ENCODE data around the gene ASIC2. TPM values are rescaled to one million over a fixed set of nuclear protein-coding genes. Genes with fewer than 3 reads are reported as not detected.

Gene ASIC2
- total RNA-seq, 2 experiments from 2014 or later = not detected

DNA sequence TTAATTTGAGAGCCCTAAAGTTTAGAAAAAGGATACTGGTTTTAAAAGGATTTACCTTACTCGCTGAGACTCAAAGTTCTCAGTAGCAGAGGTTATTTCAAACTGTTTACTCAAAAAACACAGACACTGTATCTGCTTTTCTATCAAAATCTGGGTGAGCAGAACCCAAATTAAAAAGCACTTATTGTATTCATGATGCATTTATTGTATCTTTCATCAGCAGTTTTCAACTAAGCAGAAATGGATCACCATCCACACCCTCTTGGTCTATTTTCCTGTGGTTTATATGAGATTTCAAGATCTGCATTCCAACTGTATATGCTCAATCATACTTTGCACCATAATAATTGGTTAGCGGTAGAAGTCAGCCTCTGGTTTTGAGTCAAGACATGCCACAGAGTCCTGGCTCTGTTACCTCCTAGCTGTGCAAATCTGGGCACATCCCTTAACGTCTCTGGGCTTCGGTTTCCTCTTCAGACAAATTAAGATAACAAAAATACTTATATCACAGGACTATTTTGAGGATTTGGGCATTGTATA is 109.5 kb downstream of the ASIC2 start:
- Mint-ChIP-seq H3K4me3 (no peak overlapping the region), H3K9me3 (no peaks in the 10 kb centered on the region), H3K27me3 (peaks cover 24% of the 10 kb centered on the region), H3K4me1 (no peaks in the 10 kb centered on the region), H3K36me3 (no peaks in the 10 kb centered on the region), H3K27ac (no peak overlapping the region)
- no peak for DNase-seq

DNA sequence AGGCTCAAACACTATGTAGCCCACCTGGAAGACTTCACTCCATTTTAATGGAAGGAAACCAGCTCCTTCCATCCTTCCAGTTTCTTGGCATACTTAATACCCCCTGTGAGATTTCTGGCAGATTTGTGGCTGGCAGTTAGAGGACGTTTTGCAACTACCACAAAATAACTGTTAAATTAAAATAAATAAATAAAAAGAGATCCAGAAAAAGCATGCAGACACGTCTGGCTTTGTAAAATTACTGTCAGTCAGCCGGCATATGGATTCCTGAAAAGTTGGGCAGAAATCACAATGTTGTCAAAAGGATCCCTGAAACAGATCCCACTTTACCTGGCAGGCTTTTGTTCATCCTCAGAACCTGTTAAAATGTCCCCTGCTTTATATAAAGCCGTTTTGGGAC is 113.9 kb downstream of the ASIC2 start:
- Mint-ChIP-seq H3K27me3 (peaks cover 16% of the 10 kb centered on the region), H3K36me3 (no peaks in the 10 kb centered on the region), H3K9me3 (no peaks in the 10 kb centered on the region), H3K27ac (no peak overlapping the region), H3K4me1 (no peaks in the 10 kb centered on the region), H3K4me3 (no peak overlapping the region)
- DNase-seq = no peak

DNA sequence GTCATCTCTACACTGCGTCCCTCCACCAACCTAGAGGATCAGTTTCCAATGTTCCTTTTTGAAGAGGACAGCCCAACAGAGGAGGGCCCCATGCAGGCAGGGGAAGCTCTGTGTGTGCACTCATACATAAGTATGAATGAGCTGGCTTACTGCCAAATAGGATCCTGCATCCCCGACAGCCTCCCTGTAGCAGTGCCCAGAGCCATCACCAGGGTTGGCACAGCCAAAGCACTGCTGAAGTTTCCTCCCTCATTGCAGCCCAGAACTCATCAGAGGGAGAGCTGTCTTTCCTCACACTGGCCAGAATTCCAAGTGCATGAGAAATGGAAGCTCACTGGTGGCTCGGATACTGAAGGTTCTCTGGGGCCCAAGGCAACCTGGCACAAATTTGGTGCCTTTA is 114.4 kb downstream of the ASIC2 start:
- Mint-ChIP-seq H3K4me1 (no peaks in the 10 kb centered on the region), H3K27ac (no peak overlapping the region), H3K27me3 (peaks cover 15% of the 10 kb centered on the region), H3K4me3 (no peak overlapping the region), H3K36me3 (no peaks in the 10 kb centered on the region), H3K9me3 (no peaks in the 10 kb centered on the region)
- no peak for DNase-seq

DNA sequence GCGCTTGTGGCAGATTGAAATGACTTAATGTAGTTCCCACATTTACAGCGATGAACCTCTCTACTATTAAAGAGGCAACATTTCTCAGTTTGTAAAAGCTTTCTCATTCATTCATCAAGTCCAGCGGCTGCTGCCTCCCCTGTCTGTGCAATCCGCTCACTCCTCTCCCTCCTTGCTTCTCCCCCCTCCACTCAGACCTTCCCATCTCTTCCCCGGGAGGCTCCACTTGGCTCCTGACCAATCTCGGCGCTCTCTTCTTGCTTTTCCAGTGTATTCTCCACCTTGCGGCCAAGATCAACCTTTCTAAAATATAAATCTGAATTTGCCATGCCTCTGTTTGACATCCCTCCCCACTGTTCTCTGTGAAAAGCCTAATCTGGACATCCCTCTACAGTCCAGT is 117.5 kb downstream of the ASIC2 start:
- no peak for DNase-seq
- Mint-ChIP-seq H3K4me1 (no peaks in the 10 kb centered on the region), H3K36me3 (no peaks in the 10 kb centered on the region), H3K9me3 (no peaks in the 10 kb centered on the region), H3K27me3 (peaks cover 12% of the 10 kb centered on the region), H3K4me3 (no peak overlapping the region), H3K27ac (no peak overlapping the region)

DNA sequence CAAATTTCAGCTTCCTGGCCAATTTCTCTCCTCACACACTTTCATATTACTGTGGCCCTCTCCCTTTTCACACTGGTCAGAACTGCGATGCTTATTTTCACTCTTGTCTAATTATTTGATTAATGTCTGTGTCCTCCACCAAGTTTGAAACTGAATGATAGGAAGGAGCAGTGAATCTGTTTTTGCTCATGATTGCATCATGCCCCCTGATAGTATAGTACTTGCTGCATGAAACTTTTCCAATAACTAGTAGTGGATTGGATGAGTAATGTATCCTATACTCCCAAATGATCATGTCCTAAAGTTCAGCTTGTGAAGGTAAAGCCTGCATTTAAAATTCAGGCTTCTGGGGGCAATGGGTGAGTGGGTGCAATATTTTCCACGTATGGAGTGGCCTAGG is 121.2 kb downstream of the ASIC2 start:
- H3K27me3 Mint-ChIP-seq = peaks cover 8% of the 10 kb centered on the region
- H3K9me3 Mint-ChIP-seq = no peaks in the 10 kb centered on the region
- no peak for DNase-seq
- H3K36me3 Mint-ChIP-seq = no peaks in the 10 kb centered on the region
- H3K27ac Mint-ChIP-seq = no peak overlapping the region
- H3K4me1 Mint-ChIP-seq = no peaks in the 10 kb centered on the region
- H3K4me3 Mint-ChIP-seq = no peak overlapping the region

DNA sequence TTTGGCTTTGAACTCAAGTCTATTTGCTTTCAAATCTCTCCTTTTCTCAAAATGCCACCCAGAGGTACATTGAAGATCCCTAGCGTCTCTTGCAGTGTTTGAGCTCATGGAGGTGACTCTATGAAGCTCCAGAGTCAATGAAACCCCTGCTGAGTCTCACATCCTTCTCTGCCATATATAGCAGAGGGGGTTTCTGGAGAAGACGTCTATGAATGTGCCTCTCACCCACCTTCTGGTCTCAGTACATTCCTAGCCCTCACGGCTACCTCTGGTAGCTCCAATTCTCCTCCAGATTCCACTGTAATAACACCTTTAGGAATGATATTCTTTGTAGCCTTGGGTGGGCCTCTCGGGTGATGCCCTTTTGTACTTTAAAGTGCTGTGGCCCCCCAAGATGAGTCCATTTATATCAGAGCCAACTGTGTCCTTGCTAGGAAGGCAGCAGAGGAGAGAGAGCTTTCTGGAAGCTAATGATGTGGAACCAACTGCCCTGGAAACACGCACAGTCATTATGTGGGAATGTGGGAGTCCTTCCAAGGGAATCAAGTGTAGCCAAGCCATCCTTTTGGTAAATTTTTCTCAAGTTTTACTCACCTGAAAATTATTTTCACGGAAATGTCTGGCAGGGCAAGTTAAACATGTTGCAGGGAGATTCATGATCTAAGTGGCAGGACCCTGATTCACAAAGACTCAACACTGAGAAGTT is 123.4 kb downstream of the ASIC2 start:
- H3K9me3 Mint-ChIP-seq = no peaks in the 10 kb centered on the region
- no peak for DNase-seq
- H3K4me3 Mint-ChIP-seq = no peak overlapping the region
- no peaks in the 10 kb centered on the region for H3K36me3 Mint-ChIP-seq
- peaks cover 5% of the 10 kb centered on the region for H3K27me3 Mint-ChIP-seq
- H3K27ac Mint-ChIP-seq = no peak overlapping the region
- H3K4me1 Mint-ChIP-seq = no peaks in the 10 kb centered on the region

DNA sequence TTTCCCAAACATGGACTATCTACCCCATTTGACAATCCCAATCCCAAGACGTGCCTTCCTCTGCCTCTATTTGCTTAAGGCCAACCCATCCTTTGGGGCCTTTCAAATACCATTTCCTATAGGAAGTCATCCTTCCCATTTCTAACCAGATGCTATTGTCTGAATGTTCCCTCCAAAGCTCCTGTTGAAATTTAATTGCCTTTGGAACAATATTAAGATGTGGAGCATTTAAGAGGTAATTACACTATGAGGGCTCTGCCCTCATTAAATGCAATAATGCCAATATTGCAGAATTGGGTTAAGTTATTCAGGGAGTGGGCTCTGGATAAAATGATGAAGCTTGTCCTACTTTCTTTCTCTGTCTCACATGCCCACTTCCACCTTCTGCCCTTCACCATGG is 125.4 kb downstream of the ASIC2 start:
- Mint-ChIP-seq H3K27ac (no peak overlapping the region), H3K4me1 (no peaks in the 10 kb centered on the region), H3K4me3 (no peak overlapping the region), H3K27me3 (peaks cover 10% of the 10 kb centered on the region), H3K36me3 (no peaks in the 10 kb centered on the region), H3K9me3 (no peaks in the 10 kb centered on the region)
- no peak for DNase-seq

DNA sequence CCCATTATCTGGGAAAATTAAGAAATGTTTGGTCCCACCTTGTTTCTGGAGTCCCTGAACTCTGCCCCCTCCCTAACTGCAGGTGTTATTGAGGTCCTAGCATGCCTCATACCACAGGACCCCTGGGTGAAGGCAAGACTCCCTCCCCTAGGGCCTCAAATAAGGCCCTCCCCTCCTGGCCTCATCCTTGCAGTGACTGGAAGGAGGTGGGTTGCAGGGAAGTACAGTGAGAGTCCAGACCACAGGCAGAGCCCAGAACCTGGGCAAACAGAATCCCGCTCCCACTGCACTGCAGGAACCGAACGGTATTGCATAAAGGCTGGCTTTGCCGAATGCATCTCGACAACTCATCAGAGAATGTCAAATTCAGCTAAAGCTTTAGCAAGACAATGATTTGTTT is 126.6 kb downstream of the ASIC2 start:
- no peak overlapping the region for H3K4me3 Mint-ChIP-seq

DNA sequence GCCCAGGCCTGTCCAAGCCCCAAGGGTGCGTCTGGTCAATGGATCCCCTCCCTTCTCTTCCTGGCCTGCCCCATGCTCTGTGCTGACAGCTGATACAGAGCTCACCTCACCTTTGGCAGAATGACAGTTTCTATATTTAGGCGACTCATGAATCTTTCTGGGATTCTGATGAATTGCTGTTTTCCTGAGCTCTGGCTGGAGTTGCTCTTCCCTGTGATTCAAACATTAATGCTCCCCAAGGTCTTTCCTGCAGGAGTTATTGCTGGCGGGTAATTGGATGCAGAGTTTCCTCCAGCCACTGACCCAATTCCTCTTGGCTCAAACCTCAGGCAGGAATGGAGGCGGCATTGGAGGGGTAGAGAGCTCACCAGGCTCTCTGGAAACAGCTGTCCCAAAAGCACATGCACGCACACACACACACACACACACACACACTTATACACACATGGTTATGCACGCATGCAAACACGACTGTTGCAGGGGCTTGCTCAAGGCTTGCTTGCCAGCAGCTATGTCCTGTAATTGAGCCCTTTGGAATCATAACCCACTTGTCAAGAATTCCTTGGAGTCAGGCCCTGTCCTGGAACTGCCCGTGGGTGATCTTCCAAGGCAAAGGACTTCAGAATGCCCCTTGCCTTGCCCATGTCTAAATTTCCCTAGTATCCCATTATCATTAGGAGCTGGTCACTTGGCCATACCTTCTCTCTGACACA is 128.8 kb downstream of the ASIC2 start:
- H3K4me3 Mint-ChIP-seq = no peak overlapping the region
- no peaks in the 10 kb centered on the region for H3K9me3 Mint-ChIP-seq
- no peak for DNase-seq
- H3K36me3 Mint-ChIP-seq = no peaks in the 10 kb centered on the region
- no peaks in the 10 kb centered on the region for H3K4me1 Mint-ChIP-seq
- H3K27ac Mint-ChIP-seq = no peak overlapping the region
- peaks cover 10% of the 10 kb centered on the region for H3K27me3 Mint-ChIP-seq

More for the DNA sequence above, 126.6 kb downstream of the ASIC2 start:
- Mint-ChIP-seq H3K9me3 (no peaks in the 10 kb centered on the region), H3K27me3 (peaks cover 10% of the 10 kb centered on the region), H3K36me3 (no peaks in the 10 kb centered on the region), H3K27ac (no peak overlapping the region), H3K4me1 (no peaks in the 10 kb centered on the region)
- DNase-seq = no peak

DNA sequence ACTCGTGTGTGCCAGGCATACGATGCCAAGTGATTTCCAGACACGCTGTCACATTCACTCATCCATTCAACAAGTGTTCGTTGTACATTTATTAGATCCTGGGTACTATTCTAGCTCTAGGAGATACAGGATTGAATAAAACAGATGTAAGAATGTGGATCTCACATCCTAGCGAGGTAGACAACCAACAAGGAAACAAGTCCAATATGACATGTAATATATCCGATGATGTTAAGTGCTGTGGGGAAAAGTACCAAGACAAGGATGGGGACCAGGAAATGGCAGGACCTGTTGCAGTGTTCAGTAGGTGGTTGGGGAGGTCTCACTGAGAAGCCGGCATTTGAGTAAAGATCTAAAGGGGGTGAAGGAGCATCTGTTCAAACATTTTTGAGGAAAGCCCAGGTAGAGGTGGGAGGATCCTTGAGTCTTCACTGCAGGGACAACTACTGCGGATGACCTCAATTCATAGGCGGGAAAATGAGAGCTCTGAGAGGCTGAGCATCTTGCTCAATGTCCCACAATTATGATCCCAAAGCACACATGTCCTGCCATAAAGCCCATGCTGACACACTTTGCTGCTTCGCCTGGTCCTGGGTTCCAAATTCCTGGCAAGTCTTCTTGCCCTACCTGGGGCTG is 129.4 kb downstream of the ASIC2 start:
- H3K27me3 Mint-ChIP-seq = peaks cover 10% of the 10 kb centered on the region
- no peak overlapping the region for H3K4me3 Mint-ChIP-seq
- DNase-seq = no peak
- H3K4me1 Mint-ChIP-seq = no peaks in the 10 kb centered on the region
- no peaks in the 10 kb centered on the region for H3K9me3 Mint-ChIP-seq
- H3K36me3 Mint-ChIP-seq = no peaks in the 10 kb centered on the region
- no peak overlapping the region for H3K27ac Mint-ChIP-seq

DNA sequence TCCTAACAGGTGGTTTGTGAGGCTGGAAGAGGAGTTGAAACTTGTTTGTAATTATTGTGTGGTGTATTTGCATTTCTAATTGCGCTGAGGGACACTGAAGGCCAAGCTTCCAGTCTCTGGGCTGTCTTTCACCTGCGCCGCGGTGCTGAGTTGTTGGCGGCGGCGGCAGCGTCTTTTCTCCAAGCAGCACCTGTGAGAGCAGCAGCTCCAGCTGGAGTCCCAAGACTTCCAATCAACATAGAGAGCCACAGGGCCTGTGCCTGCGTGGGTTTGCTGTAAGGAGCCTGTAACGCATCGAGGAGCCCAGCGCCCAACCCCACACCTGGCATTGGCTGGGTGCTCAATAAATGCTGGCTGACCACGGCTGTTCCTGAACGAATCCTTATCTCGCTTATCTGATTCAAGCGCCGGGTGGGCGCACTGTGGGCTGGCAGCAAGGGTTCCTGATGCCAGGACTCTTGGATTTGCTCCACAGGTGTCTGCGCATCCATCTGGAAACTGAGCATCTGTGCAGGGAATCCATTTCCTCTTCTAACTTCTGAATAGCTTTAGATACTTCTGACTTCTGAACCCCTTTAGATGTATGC is 138.1 kb downstream of the ASIC2 start:
- H3K36me3 Mint-ChIP-seq = no peaks in the 10 kb centered on the region
- H3K27me3 Mint-ChIP-seq = peaks cover 3% of the 10 kb centered on the region
- no peaks in the 10 kb centered on the region for H3K4me1 Mint-ChIP-seq
- H3K4me3 Mint-ChIP-seq = no peak overlapping the region
- DNase-seq = no peak
- no peaks in the 10 kb centered on the region for H3K9me3 Mint-ChIP-seq
- no peak overlapping the region for H3K27ac Mint-ChIP-seq

DNA sequence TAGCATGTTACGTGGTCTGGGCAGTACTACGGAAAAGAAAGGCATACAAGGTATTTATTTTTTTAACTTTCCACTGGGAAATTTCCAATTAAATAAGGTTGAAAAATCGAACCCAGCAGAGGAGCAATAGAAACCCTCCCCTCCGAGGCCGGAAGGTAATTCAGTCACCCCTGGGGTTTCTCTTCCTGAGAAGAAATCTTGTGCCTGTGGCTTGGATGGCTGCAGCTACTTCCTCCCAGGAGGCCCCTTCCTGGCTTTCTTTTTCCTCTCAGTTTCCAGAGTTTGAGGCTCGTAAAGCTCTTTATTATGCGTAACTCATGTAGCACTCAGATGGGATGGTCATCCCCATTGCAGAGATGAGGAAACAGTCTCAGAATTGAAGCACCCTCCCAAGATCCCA is 140.3 kb downstream of the ASIC2 start:
- H3K27me3 Mint-ChIP-seq = peaks cover 8% of the 10 kb centered on the region
- H3K36me3 Mint-ChIP-seq = no peaks in the 10 kb centered on the region
- no peak overlapping the region for H3K27ac Mint-ChIP-seq
- no peaks in the 10 kb centered on the region for H3K4me1 Mint-ChIP-seq
- DNase-seq = no peak
- no peaks in the 10 kb centered on the region for H3K9me3 Mint-ChIP-seq
- no peak overlapping the region for H3K4me3 Mint-ChIP-seq

DNA sequence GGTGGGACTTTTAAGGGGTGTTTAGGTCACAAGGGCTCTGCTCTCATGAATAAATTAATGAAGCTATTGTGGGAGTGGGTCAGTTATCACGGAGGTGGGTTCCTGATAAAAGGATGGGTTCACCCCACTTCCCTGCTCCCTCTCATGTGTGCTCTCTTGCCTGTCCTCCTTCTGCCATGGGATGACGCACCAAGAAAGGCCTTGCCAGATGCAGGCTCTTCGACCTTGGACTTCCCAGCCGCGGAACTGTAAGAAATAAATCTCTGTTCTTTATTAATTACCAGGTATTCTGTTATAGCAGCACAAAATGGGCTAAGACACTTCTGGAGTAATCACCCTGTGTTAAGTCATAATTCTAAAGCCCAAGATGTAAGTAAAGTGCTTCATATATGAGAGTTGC is 141.5 kb downstream of the ASIC2 start:
- Mint-ChIP-seq H3K4me1 (no peaks in the 10 kb centered on the region), H3K4me3 (no peak overlapping the region), H3K27me3 (peaks cover 13% of the 10 kb centered on the region), H3K9me3 (no peaks in the 10 kb centered on the region), H3K36me3 (no peaks in the 10 kb centered on the region), H3K27ac (no peak overlapping the region)
- no peak for DNase-seq

DNA sequence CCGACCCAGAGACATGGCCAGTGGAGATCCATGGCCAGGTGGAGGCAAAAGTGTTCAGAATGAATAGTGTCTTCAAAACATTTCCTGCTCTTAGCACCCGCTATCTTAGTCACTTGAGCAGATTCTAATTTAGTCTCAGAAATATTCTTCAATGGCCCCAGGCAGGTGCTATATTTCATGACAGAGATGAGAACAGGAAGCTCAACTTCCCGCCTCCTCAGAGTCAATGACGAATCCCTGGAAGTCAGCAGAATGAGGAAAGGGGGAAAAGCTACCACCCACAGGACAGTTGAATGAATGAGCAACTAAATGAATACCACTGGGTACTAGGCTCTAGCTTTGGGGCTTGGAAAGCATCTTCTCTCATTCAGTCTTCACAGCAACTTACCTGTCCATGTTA is 147.2 kb downstream of the ASIC2 start:
- H3K4me1 Mint-ChIP-seq = no peaks in the 10 kb centered on the region
- DNase-seq = no peak
- no peak overlapping the region for H3K27ac Mint-ChIP-seq
- H3K9me3 Mint-ChIP-seq = no peaks in the 10 kb centered on the region
- peaks cover 16% of the 10 kb centered on the region for H3K27me3 Mint-ChIP-seq
- no peaks in the 10 kb centered on the region for H3K36me3 Mint-ChIP-seq
- H3K4me3 Mint-ChIP-seq = no peak overlapping the region

DNA sequence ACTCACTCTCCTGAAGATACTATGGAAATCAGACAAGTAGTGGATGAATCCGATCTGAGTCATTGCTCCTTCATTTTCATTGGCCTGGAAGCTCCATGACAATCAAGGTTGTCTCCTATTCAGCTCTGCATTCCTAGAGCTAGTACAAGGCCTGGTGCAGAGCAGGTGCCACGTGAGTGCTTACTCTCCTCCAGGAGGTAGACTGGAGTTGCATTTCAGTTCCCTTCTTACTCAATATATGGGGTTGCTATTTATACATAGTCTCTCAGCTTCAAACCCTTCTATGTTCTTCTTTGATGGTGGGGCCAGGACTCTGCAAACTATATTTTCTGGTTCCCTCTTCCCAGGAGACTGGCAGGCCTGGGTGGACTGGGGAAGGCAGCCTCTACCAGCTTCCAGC is 148.3 kb downstream of the ASIC2 start:
- H3K9me3 Mint-ChIP-seq = no peaks in the 10 kb centered on the region
- no peak overlapping the region for H3K27ac Mint-ChIP-seq
- DNase-seq = no peak
- H3K27me3 Mint-ChIP-seq = peaks cover 15% of the 10 kb centered on the region
- H3K4me3 Mint-ChIP-seq = no peak overlapping the region
- no peaks in the 10 kb centered on the region for H3K36me3 Mint-ChIP-seq
- H3K4me1 Mint-ChIP-seq = no peaks in the 10 kb centered on the region
